Measurements from ENCODE around the gene PLCG2.

DNA sequence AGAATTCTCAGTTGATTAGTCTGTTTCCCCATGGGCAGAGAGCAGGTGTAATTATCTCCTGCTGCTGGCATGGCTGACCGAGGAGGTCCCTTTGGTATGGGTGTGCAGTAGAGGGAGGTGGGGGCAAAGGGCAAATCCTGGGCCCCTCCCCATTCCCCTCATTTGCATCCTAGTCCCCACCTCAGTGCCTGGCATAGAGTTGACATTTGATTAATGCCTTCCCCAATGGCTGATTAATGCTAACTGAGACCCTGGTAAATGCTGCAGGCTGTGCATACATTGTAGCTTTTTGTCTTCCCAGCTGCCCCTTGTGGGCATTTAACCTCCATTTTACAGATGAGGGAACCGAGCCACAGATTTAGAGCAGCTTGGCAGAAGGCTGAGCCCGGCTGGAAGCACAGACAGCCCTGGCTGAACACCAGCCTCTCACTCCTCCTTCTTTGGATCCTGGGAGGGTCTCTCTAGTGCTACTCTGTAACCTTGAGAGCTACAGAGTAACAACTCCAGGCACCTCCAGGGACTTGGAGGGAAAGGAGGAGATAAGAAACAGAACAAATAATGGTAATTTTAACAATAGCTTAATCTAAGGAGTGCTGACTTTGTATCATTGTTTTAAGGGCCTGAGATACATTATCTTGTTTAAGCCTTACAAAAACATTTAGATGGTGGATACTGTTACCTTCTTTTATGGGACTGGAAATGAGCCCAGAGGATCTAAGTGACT lies 5.1 kb downstream of the PLCG2 start:
- TF ChIP-seq EP300 (IDR thresholded peaks at IDR 0.05; ENCODE audit: borderline replicate concordance) = no peak
- TF ChIP-seq, protein P1, sequence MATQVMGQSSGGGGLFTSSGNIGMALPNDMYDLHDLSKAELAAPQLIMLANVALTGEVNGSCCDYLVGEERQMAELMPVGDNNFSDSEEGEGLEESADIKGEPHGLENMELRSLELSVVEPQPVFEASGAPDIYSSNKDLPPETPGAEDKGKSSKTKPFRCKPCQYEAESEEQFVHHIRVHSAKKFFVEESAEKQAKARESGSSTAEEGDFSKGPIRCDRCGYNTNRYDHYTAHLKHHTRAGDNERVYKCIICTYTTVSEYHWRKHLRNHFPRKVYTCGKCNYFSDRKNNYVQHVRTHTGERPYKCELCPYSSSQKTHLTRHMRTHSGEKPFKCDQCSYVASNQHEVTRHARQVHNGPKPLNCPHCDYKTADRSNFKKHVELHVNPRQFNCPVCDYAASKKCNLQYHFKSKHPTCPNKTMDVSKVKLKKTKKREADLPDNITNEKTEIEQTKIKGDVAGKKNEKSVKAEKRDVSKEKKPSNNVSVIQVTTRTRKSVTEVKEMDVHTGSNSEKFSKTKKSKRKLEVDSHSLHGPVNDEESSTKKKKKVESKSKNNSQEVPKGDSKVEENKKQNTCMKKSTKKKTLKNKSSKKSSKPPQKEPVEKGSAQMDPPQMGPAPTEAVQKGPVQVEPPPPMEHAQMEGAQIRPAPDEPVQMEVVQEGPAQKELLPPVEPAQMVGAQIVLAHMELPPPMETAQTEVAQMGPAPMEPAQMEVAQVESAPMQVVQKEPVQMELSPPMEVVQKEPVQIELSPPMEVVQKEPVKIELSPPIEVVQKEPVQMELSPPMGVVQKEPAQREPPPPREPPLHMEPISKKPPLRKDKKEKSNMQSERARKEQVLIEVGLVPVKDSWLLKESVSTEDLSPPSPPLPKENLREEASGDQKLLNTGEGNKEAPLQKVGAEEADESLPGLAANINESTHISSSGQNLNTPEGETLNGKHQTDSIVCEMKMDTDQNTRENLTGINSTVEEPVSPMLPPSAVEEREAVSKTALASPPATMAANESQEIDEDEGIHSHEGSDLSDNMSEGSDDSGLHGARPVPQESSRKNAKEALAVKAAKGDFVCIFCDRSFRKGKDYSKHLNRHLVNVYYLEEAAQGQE (IDR thresholded peaks at IDR 0.05; ENCODE audit: low read depth) = no peak
- no peak for TF ChIP-seq TEAD4 (IDR thresholded peaks at IDR 0.05)
- no peak for TF ChIP-seq NFIC (IDR thresholded peaks at IDR 0.05)
- no peak for TF ChIP-seq RAD21 (IDR thresholded peaks at IDR 0.05; ENCODE audit: low read depth)
- TF ChIP-seq CREB1 (IDR thresholded peaks at IDR 0.05; ENCODE audit: low read depth) = no peak
- TF ChIP-seq EGR1 (IDR thresholded peaks at IDR 0.05) = no peak
- no peak for TF ChIP-seq CEBPB (IDR thresholded peaks at IDR 0.05)
- no peak for TF ChIP-seq ZBTB7A (IDR thresholded peaks at IDR 0.05; ENCODE audit: low read depth)
- no peak for TF ChIP-seq TAF1 (IDR thresholded peaks at IDR 0.05; ENCODE audit: low read depth)
- TF ChIP-seq, protein P2, sequence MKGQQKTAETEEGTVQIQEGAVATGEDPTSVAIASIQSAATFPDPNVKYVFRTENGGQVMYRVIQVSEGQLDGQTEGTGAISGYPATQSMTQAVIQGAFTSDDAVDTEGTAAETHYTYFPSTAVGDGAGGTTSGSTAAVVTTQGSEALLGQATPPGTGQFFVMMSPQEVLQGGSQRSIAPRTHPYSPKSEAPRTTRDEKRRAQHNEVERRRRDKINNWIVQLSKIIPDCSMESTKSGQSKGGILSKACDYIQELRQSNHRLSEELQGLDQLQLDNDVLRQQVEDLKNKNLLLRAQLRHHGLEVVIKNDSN (IDR thresholded peaks at IDR 0.05) = no peak
- no peak for TF ChIP-seq YY1 (IDR thresholded peaks at IDR 0.05; ENCODE audit: low read depth)
